Measurements from ENCODE around the gene COL7A1.
A peak's percentile ranks its signal among the peaks of the same experiment; 100 is the strongest.

The COL7A1 gene

GRCh38 chr3:48617559-48617958 lies 22.4 kb upstream of the COL7A1 start:
- DNase-seq = no peak

- no peak for DNase-seq
Observed at GRCh38 chr3:48614044-48614443, 18.9 kb upstream of the COL7A1 start.

GRCh38 chr3:48612309-48612708 lies 17.2 kb upstream of the COL7A1 start:
- no peak for DNase-seq

GRCh38 chr3:48609088-48610005 lies 14.2 kb upstream of the COL7A1 start, which contains the start of gene UQCRC1:
Gene UQCRC1 (minus strand): TSS chr3:48609646. CDS start chr3:48609620, 26 bp downstream.
- peak; percentile 72 for DNase-seq

GRCh38 chr3:48607519-48607918 lies 12.4 kb upstream of the COL7A1 start:
- DNase-seq = no peak

GRCh38 chr3:48601622-48601994 lies 6.5 kb upstream of the COL7A1 start:
- no peak for DNase-seq

GRCh38 chr3:48600711-48601621 lies 5.8 kb upstream of the COL7A1 start:
- no peak for DNase-seq

GRCh38 chr3:48599509-48600285 lies 4.6 kb upstream of the COL7A1 start:
- DNase-seq = no peak

- no peak for DNase-seq
Observed at GRCh38 chr3:48599077-48599501, 4.0 kb upstream of the COL7A1 start.

- DNase-seq = no peak
Observed at GRCh38 chr3:48598323-48599076, 3.4 kb upstream of the COL7A1 start.

GRCh38 chr3:48597408-48597800 lies 2.3 kb upstream of the COL7A1 start:
- no peak for DNase-seq

- no peak for DNase-seq
Observed at GRCh38 chr3:48596676-48597407, 1.7 kb upstream of the COL7A1 start.

- DNase-seq = no peak
Observed at GRCh38 chr3:48596157-48596556, 1.0 kb upstream of the COL7A1 start.

GRCh38 chr3:48595526-48596121 lies 495 bp upstream of the COL7A1 start:
- no peak for DNase-seq

GRCh38 chr3:48594417-48595049 lies 596 bp downstream of the COL7A1 start:
- DNase-seq = no peak

- no peak for DNase-seq
Observed at GRCh38 chr3:48593337-48593736, 1.8 kb downstream of the COL7A1 start.

- DNase-seq = no peak
Observed at GRCh38 chr3:48592519-48593087, 2.5 kb downstream of the COL7A1 start.

- no peak for DNase-seq
Observed at GRCh38 chr3:48591886-48592518, 3.1 kb downstream of the COL7A1 start.

GRCh38 chr3:48591436-48591835 lies 3.7 kb downstream of the COL7A1 start:
- no peak for DNase-seq

GRCh38 chr3:48588230-48588629 lies 6.9 kb downstream of the COL7A1 start:
- no peak for DNase-seq

Data from NCI-H510A (cell line).